ENCODE results near the gene ALK. TPM values are rescaled to one million over a fixed set of nuclear protein-coding genes. Genes with fewer than 3 reads are reported as not detected.

ALK gene
- total RNA-seq, 1 donor from 2014 or later, result 0.16 TPM

DNA sequence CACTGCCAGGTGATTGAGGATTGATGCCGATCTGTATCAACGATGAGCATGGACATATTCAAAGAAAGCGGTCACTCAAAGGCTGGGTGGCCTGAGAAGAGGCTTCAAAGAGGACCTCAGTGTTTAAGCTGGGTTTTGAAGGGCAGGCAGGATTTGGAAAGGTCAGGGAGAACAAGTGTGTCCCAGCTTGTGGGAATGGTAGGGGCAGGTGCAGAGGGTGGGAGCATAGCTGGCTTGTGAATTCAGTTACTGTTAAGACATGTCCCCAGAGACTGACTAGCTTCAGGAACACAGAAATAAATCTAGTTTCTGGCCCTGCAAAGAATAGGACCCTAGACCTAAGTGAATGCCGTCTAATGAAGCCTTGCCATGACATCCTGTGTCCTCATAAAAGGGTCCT is 442.7 kb downstream of the ALK start:
- no peak for ATAC-seq (ENCODE audit: poor library complexity)
- DNase-seq, result no peak
- intact Hi-C loops (cut with DNase I), result no loop called here

GRCh38 chr2:29477186-29477585 is 444.2 kb downstream of the ALK start:
- DNase-seq (no peak), ATAC-seq (ENCODE audit: poor library complexity) (no peak)
- intact Hi-C loops (cut with DNase I), result no loop called here

DNA sequence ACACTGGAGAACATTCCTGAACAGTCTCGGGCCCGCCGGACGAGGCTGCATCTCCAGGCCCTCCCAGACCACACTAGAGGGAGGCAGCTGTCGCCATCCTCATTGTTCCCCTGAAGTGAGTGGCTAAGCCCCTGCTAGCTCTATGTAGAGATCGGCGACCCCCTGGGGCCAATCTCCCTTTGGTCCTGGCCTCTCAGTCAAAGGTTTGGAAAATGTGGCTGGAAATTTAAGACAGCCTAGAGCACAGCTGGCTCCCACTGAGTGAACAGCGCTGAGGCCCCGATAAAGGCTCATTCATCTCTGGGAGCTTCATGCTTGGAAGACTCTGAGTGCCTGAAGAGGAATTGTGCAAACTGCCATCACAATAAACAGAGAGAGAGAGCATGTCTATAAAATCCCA is 445.9 kb downstream of the ALK start:
- intact Hi-C loops (cut with DNase I), result no loop called here
- ATAC-seq (ENCODE audit: poor library complexity), result no peak

GRCh38 chr2:29469961-29470360 is 451.4 kb downstream of the ALK start:
- ATAC-seq (ENCODE audit: poor library complexity) (no peak), DNase-seq (no peak)
- intact Hi-C loops (cut with DNase I), result no loop called here

More for the DNA sequence above, 445.9 kb downstream of the ALK start:
- no peak for DNase-seq

DNA sequence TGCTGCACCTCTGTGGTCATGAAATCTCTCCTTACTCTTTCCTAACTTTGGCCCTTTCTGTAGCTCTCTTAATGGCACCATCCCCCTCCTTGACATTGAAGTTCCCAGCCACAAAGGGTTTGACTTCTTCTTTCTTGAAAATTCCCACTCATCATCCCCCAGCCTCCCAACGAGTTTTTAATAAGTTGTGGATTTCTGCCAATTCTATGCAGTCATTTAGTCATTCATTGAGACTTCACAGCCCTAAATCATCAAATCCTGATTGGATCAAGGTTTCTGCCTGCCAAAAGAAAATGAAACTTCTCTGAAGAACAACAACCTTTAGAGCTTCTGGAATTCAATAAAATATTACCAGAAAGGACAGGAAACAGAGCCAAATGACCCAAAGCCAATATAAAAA is 451.9 kb downstream of the ALK start:
- DNase-seq (no peak), ATAC-seq (ENCODE audit: poor library complexity) (no peak)
- intact Hi-C loops (cut with DNase I), result no loop called here

DNA sequence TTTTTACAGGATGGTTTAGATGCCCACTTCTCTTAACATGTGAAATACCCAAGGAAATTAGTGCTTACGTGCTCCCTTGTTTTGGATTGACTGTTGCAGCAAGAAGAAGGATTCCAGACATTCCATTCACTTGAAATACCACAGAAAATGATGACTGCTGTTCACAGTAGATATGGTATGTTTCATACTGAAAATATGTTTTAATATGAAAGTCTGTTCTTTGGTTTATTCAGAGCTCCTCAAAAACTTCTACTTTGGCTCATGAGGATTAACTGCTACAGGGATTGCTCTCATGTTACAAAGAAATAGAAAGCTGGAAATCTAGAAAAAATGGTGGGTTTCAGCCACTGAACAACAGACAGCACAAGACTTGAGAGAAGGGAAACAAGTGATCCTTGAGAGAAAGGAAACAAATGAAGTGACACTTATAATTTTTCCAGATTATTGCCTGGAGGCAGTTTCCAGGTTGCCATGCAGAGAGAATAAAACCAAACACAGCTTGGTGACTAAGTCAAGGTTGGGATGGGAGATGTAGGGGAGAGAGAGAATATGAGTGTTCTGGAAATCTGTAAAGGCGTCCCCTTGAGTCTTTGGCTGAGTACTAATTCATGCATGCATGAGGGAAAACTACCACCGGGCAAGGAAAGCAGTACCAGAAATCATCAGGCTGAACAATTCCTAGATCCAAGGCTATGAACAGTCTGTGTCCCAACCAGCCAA is 458.0 kb downstream of the ALK start:
- ATAC-seq (ENCODE audit: poor library complexity) (no peak), DNase-seq (no peak)
- intact Hi-C loops (cut with DNase I), result no loop called here

DNA sequence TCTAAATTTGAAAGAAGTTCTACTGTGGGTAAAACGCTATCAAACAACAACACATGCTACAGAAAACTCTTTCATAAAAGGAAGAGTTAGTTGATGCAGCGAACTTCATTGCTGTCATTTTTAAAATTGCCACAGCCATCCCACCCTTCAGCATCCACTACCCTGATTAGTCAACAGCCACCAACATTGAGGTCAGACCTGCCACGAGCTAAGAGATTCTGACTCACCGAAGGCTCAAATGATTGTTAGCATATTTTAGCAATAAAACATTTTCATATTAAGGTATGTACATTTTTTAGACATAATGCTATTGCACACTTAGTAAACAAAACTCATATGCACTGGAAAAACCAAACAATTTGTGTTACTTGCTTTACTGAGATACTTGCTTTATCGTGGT is 459.1 kb downstream of the ALK start:
- DNase-seq (no peak), ATAC-seq (ENCODE audit: poor library complexity) (no peak)
- intact Hi-C loops (cut with DNase I), result no loop called here

GRCh38 chr2:29460190-29460589 is 461.2 kb downstream of the ALK start:
- ATAC-seq (ENCODE audit: poor library complexity) (no peak), DNase-seq (no peak)
- intact Hi-C loops (cut with DNase I), result no loop called here

GRCh38 chr2:29459445-29460179 is 461.8 kb downstream of the ALK start:
- DNase-seq, result no peak
- intact Hi-C loops (cut with DNase I), result no loop called here
- no peak for ATAC-seq (ENCODE audit: poor library complexity)

GRCh38 chr2:29456429-29456828 is 465.0 kb downstream of the ALK start:
- intact Hi-C loops (cut with DNase I), result no loop called here
- DNase-seq, result no peak
- ATAC-seq (ENCODE audit: poor library complexity), result no peak

GRCh38 chr2:29455200-29455860 is 466.1 kb downstream of the ALK start:
- no peak for ATAC-seq (ENCODE audit: poor library complexity)
- intact Hi-C loops (cut with DNase I), result no loop called here

DNA sequence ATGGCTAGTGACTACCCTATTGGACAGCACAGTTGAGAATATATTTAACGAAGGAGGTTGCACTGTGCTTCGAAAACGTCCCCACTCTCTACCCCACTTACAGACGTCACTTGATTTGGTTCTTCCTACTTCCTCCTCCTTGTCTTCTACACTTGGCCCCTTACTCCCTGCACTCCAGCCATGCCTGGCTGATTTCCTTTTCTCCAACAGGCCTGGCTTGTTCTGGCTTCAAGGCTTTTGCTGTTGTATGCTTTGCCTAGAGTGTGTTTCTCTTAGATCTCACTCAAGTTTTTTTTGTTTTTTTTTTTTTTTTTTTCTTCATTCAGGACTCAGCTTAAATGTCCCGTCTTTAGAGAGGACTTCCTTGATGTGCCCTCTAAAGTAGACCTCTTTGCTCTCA is 469.4 kb downstream of the ALK start:
- intact Hi-C loops (cut with DNase I), result no loop called here
- no peak for DNase-seq

More at GRCh38 chr2:29455200-29455860, 466.1 kb downstream of the ALK start:
- DNase-seq, result no peak

DNA sequence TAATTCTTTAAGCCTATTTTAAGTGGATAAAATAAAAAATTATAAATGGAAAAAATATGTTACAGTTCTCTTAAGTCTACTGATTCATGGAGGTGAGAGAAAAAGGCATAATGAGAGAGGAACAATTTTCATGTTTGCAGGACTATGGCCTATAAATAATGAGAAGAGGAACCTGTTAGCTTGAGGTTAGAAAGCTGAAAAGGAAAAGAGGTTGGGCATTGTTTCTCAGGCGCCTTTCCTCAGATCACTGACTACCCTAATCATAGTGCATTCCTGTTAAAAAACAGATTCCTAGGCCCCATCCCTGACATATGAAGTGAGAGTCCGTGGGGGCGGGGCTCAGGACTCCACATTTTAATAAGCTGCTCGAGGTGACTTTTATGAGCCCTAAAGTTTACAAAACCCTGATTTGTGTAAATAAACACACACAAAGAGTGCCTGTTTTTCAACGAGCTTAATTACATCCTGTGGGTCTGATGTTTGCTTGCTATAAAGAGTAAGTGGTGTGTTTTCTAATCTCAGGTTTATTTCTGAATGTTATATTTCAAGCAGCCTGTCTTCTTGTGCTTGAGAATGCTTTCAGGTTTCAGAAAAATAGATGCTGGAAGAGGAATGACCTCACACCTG is 470.7 kb downstream of the ALK start:
- no peak for ATAC-seq (ENCODE audit: poor library complexity)
- intact Hi-C loops (cut with DNase I), result no loop called here
- DNase-seq, result no peak

More for the DNA sequence above, 469.4 kb downstream of the ALK start:
- ATAC-seq (ENCODE audit: poor library complexity), result no peak

- ATAC-seq (ENCODE audit: poor library complexity) (no peak), DNase-seq (no peak)
- intact Hi-C loops (cut with DNase I), result no loop called here
These were observed 471.9 kb downstream of the ALK start for GRCh38 chr2:29449499-29449898.

GRCh38 chr2:29448096-29448688 is 473.2 kb downstream of the ALK start:
- no peak for DNase-seq
- ATAC-seq (ENCODE audit: poor library complexity), result no peak
- intact Hi-C loops (cut with DNase I), result no loop called here

GRCh38 chr2:29447513-29447912 is 473.9 kb downstream of the ALK start:
- ATAC-seq (ENCODE audit: poor library complexity) (no peak), DNase-seq (no peak)
- intact Hi-C loops (cut with DNase I), result no loop called here

- DNase-seq, result no peak
- intact Hi-C loops (cut with DNase I), result no loop called here
- ATAC-seq (ENCODE audit: poor library complexity), result no peak
These were observed 474.5 kb downstream of the ALK start for GRCh38 chr2:29446847-29447246.

DNA sequence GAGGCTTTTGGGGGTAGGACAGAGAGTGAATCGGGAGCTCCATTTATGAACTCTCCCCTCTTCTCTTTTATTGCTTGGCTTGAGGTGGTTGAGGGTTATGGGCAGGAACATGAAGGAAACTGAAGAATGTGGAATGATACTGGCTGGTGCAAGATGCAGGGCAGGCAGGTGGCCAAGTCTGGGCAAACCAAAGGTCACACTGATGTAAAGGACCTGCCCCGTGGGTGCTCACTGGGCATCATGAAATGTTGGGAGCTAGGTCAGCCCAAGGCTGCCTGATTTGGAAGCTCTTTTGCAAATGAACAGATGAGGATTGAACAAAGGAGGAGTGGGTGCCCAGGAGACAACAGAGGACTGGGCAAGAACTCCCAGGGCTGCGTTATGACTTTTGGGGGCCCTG is 477.2 kb downstream of the ALK start:
- DNase-seq, result no peak
- peak; percentile 25 for ATAC-seq (ENCODE audit: poor library complexity)

GRCh38 chr2:29443627-29444026 is 477.8 kb downstream of the ALK start:
- intact Hi-C loops (cut with DNase I), result no loop called here
- DNase-seq (no peak), ATAC-seq (ENCODE audit: poor library complexity) (peak; percentile 71)

More for the DNA sequence above, 477.2 kb downstream of the ALK start:
- intact Hi-C loops (cut with DNase I), result no loop called here
